HepG2 (cell line): ENCODE data around the gene TRPC4AP. TPM values are rescaled to one million over a fixed set of nuclear protein-coding genes. Genes with fewer than 3 reads are reported as not detected.

Source experiments
- AFF4 ChIP-seq: sonication (generic); formaldehyde crosslinking; IDR thresholded peaks from 2 replicates; pipeline ENCODE4 v1.4.0; 2020; ENCODE audit warnings: missing genetic modification reagents
- CENPT ChIP-seq: sonication (generic); formaldehyde crosslinking; IDR thresholded peaks from 2 replicates; pipeline ENCODE4 v1.8.0; 2022; ENCODE audit warnings: low read depth, mild to moderate bottlenecking, moderate library complexity, missing genetic modification reagents
- E2F2 ChIP-seq: sonication (generic); formaldehyde crosslinking; IDR thresholded peaks from 2 replicates; pipeline ENCODE4 v1.4.0; 2020; ENCODE audit warnings: missing genetic modification reagents, borderline replicate concordance
- GLI4 ChIP-seq: sonication (generic); formaldehyde crosslinking; IDR thresholded peaks from 2 replicates; pipeline ENCODE4 v1.5.1; 2020; ENCODE audit warnings: missing genetic modification reagents, mild to moderate bottlenecking, moderate library complexity, borderline replicate concordance
- HOMEZ ChIP-seq: IDR thresholded peaks from 2 replicates; pipeline ENCODE4 v1.6.1; 2016; ENCODE audit warnings: low read depth
- RXRA ChIP-seq: sonication (generic); formaldehyde crosslinking; IDR thresholded peaks from 2 replicates; pipeline ENCODE4 v1.5.1; 2020; ENCODE audit warnings: missing genetic modification reagents
- TEAD3 ChIP-seq: optimal IDR thresholded peaks from 2 replicates; pipeline ENCODE3; 2016; ENCODE audit warnings: borderline replicate concordance
- ZBTB14 ChIP-seq: sonication (generic); formaldehyde crosslinking; IDR thresholded peaks from 2 replicates; pipeline ENCODE4 v1.4.0; 2020; ENCODE audit warnings: missing genetic modification reagents
- ZBTB3 ChIP-seq: sonication (generic); formaldehyde crosslinking; IDR thresholded peaks from 2 replicates; pipeline ENCODE4 v1.4.0; 2020; ENCODE audit warnings: low read depth, mild to moderate bottlenecking, moderate library complexity, missing genetic modification reagents, borderline replicate concordance
- ZBTB39 ChIP-seq: sonication (generic); formaldehyde crosslinking; IDR thresholded peaks from 2 replicates; pipeline ENCODE4 v1.5.0; 2020; ENCODE audit warnings: missing genetic modification reagents
- ZNF235 ChIP-seq: sonication (generic); formaldehyde crosslinking; IDR thresholded peaks from 2 replicates; pipeline ENCODE4 v1.8.1; 2023; ENCODE audit warnings: mild to moderate bottlenecking, missing genetic modification reagents, borderline replicate concordance
- ZNF3 ChIP-seq: IDR thresholded peaks from 2 replicates; pipeline ENCODE4 v1.7.0; 2017; ENCODE audit warnings: inconsistent platforms
- ZNF512 ChIP-seq: sonication (generic); formaldehyde crosslinking; IDR thresholded peaks from 2 replicates; pipeline ENCODE4 v1.4.0; 2020; ENCODE audit warnings: mild to moderate bottlenecking, missing genetic modification reagents
- ZNF615 ChIP-seq: sonication (generic); formaldehyde crosslinking; IDR thresholded peaks from 2 replicates; pipeline ENCODE4 v1.5.0; 2020; ENCODE audit warnings: mild to moderate bottlenecking, missing genetic modification reagents, borderline replicate concordance
- ZNF644 ChIP-seq: IDR thresholded peaks from 2 replicates; pipeline ENCODE4 v1.6.1; 2016; ENCODE audit warnings: low read depth
- polyA plus RNA-seq, 8 experiments: library from polyadenylated mRNA; depleted of rRNA in 3 of 8; stranded (reverse) in 7 of 8; unstranded in 1 of 8; fragments of >200 nt; fragmentation: Illumina TruSeq in 4 of 8; extraction: Trizol in 4 of 8; gene quantifications; 2 replicates each; pipeline versions ENCODE4 v1.2.1 to v1.2.3, GENCODE V29; 2011 to 2016; ENCODE audit warnings: low read depth in 4 of 8, missing spikeins in 1 of 8, mixed read lengths in 1 of 8; ENCODE audit not compliant: insufficient read depth in 1 of 8
- total RNA-seq, 5 experiments: library from RNA; depleted of rRNA; stranded (reverse); fragments of >200 nt; fragmentation: Illumina TruSeq; extraction: Trizol; gene quantifications; 2 replicates each; pipeline ENCODE4 v1.2.3, GENCODE V29; 2016; ENCODE audit warnings: low read depth in 1 of 5

Gene TRPC4AP
- total and polyA plus RNA-seq, 2 of the 13 experiments (the other 11 are each of a cell fraction or from before 2014, with no cell fraction given), result 136 to 137 TPM

- TF ChIP-seq HOMEZ, result peak; percentile 74
- peak; percentile 88 for TF ChIP-seq RXRA (CRISPR knock-in tag)
- TF ChIP-seq ZNF235 (CRISPR knock-in tag), result 0 out of 2 replicates have a peak, but pooled peaks have one; percentile 59
- TF ChIP-seq ZNF615 (CRISPR knock-in tag), result peak; percentile 56; the same call in 1 of the 2 replicates
- no peak for TF ChIP-seq ZNF512 (CRISPR knock-in tag)
- peak; percentile 99 for TF ChIP-seq GLI4
- TF ChIP-seq ZNF644 (CRISPR knock-in tag), result peak; percentile 85
- TF ChIP-seq ZBTB3 (CRISPR knock-in tag), result peak; percentile 95
- peak; percentile 62; the same call in 1 of the 2 replicates for TF ChIP-seq CENPT (CRISPR knock-in tag)
- TF ChIP-seq AFF4 (CRISPR knock-in tag), result no peak; the same call in 1 of the 2 replicates
- peak; percentile 97 for TF ChIP-seq ZBTB39 (CRISPR knock-in tag)
- no peak for TF ChIP-seq ZBTB14 (CRISPR knock-in tag)
- TF ChIP-seq TEAD3 (CRISPR knock-in tag), result peak; percentile 81
- peak; percentile 96 for TF ChIP-seq ZNF3 (CRISPR knock-in tag)
- TF ChIP-seq E2F2, result peak; percentile 51; the same call in 1 of the 2 replicates
These were observed 137.2 kb downstream of the TRPC4AP start, which contains the start of the genes GSS and MYH7B (continued) for GRCh38 chr20:34955231-34956040.
